RPMI7951 (cell line): ENCODE measurements around the gene SNRPD1. TPM values are rescaled to one million over a fixed set of nuclear protein-coding genes. Genes with fewer than 3 reads are reported as not detected.
A peak's percentile ranks its signal among the peaks of the same experiment; 100 is the strongest.
"Not testable (repeated sequence)": the region's sequence is repeated elsewhere in the genome, so short reads cannot be mapped to it uniquely, and the experiment has no call there.

Source experiments
- DNase-seq: peaks from one replicate; pipeline ENCODE4 v3.0.0-alpha.2; 2012; ENCODE audit warnings: low read depth
- total RNA-seq: library from RNA; depleted of rRNA; stranded (reverse); fragments of >200 nt; shearing (Covaris generic); gene quantifications from 2 replicates; pipeline ENCODE4 v1.2.3, GENCODE V29; 2014; rRNA removed

The SNRPD1 gene
- total RNA-seq, 1 experiment from 2014 or later = 30.2 TPM

GRCh38 chr18:21636769-21637168 is 24.7 kb downstream of the SNRPD1 start:
- no peak for DNase-seq

- DNase-seq = no peak
Observed at GRCh38 chr18:21638822-21639221, 26.7 kb downstream of the SNRPD1 start.

GRCh38 chr18:21640375-21640774 is 28.3 kb downstream of the SNRPD1 start:
- not testable (repeated sequence) for DNase-seq

GRCh38 chr18:21650311-21650710 is 38.2 kb downstream of the SNRPD1 start:
- DNase-seq = no peak

- no peak for DNase-seq
Observed at GRCh38 chr18:21652073-21652472, 40.0 kb downstream of the SNRPD1 start.

GRCh38 chr18:21653361-21653760 is 41.2 kb downstream of the SNRPD1 start:
- DNase-seq = no peak

- no peak for DNase-seq
Observed at GRCh38 chr18:21656402-21656801, 44.3 kb downstream of the SNRPD1 start.

GRCh38 chr18:21660078-21660477 is 48.0 kb downstream of the SNRPD1 start:
- DNase-seq = no peak

GRCh38 chr18:21662581-21662980 is 50.5 kb downstream of the SNRPD1 start:
- no peak for DNase-seq

GRCh38 chr18:21663578-21663977 is 51.5 kb downstream of the SNRPD1 start:
- no peak for DNase-seq

GRCh38 chr18:21664069-21664468 is 52.0 kb downstream of the SNRPD1 start:
- no peak for DNase-seq

GRCh38 chr18:21669736-21670285 is 57.7 kb downstream of the SNRPD1 start:
- DNase-seq = peak; percentile 75

GRCh38 chr18:21672521-21673267 is 60.6 kb downstream of the SNRPD1 start:
- peak; percentile 43 for DNase-seq

GRCh38 chr18:21675354-21675753 is 63.2 kb downstream of the SNRPD1 start:
- peak; percentile 11 for DNase-seq

- DNase-seq = no peak
Observed at GRCh38 chr18:21678859-21679258, 66.7 kb downstream of the SNRPD1 start.

GRCh38 chr18:21680161-21680560 is 68.0 kb downstream of the SNRPD1 start:
- DNase-seq = no peak

GRCh38 chr18:21682371-21683051 is 70.4 kb downstream of the SNRPD1 start:
- DNase-seq = peak; percentile 71

Other genes with a start within 250 kb of the SNRPD1 start
- gene ESCO1, start 11.6 kb upstream of the SNRPD1 start, total RNA-seq = 13.9 and 17.1 TPM in 2 replicates
- gene ABHD3, start 92.5 kb downstream of the SNRPD1 start, total RNA-seq = 20.1 and 20.3 TPM in 2 replicates
- 36.0 and 40.4 TPM in 2 replicates for gene MIB1, start 128.5 kb downstream of the SNRPD1 start, total RNA-seq